ENCODE data around the gene ELL. TPM values are rescaled to one million over a fixed set of nuclear protein-coding genes. Genes with fewer than 3 reads are reported as not detected.

ELL gene
- total and polyA plus RNA-seq, 3 experiments from 2014 or later: 22.1 to 25.5 (median 24.4) TPM

DNA sequence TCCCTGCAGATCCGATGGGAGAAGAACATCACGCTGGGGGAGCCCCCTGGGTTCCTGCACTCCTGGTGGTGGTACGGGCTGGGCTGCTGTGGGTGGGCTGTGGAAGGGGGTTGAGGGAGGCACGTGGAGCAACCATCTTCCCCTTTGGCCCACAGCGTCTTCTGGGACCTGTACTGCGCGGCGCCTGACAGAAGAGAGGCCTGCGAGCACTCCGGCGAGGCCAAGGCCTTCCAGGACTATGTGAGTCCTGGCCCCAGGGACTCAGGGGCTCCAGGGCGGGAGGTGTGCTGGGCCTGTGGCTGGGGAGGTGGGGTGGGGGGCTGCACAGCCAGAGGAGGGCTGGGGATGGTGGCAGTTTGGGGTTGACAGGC, 94.1 kb downstream of the ELL start:
- CTCF ChIA-PET: interaction anchor here (1.1 to 2.4 kb wide), 2 partner anchors 9 to 17 kb away, joined by 4 to 20 read pairs; partner anchors contain the start of gene SSBP4
- Histone ChIP-seq H3K4me3 (ENCODE audit: low read length) (no peak overlapping the region), H3K27me3 (ENCODE audit: insufficient read depth, low read length, poor library complexity, severe bottlenecking) (no peaks in the 10 kb centered on the region), H3K36me3 (ENCODE audit: insufficient read depth, low read length) (no peaks in the 10 kb centered on the region), H3K27ac (ENCODE audit: low read depth, low read length) (no peak overlapping the region), H3K4me1 (ENCODE audit: insufficient read depth, low read length) (peaks cover 48% of the 10 kb centered on the region), H3K9me3 (ENCODE audit: low read length) (no peaks in the 10 kb centered on the region)
- POLR2A ChIA-PET: interaction anchor here (1.6 to 2.8 kb wide), 2 partner anchors 9 to 147 kb away, joined by 9 to 33 read pairs; partner anchors contain the start of gene SSBP4
- Mint-ChIP-seq H3K4me3 (no peak overlapping the region), H3K4me1 (peaks cover 27 to 74% (median 31%) of the 10 kb centered on the region in 3 donors), H3K36me3 (peaks cover 0 to 1% (median 0%) of the 10 kb centered on the region in 3 donors), H3K27ac (peak overlapping the region; percentile 66 to 97 (median 88)), H3K9me3 (no peaks in the 10 kb centered on the region), H3K27me3 (no peaks in the 10 kb centered on the region)
- DNase-seq: peak in 1 of 5 donors; percentile 51

DNA sequence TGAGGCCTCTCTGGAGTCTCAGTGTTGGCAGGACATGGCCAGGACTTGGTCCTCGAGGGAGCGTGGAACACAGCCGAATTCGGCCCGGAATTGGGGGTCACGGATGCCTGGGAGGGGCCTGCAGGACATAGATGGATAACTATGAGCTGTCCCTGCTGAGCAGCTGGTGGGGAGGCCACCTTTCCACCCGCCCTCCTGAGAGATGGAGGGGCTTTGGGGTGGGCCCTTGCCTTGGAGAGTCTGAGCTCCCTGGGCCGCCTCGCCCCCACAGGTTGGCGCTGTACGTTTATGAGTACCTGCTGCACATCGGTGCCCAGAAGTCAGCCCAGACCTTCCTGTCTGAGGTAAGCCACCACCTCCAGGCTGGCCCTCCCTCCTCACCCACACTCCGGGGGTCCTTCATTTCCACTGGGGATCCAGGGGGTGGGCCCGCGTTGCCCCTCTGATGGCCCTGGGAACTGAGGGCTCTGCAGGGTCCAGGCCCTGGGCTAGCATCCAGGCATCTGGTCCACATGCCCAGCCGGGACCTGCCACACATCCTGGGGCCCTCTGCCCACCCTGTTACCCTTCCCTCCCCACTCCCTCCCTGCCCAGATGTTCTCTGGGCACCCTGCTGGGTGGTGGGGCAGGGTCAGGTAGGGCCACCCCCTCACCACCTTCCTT, 94.7 kb downstream of the ELL start:
- peak in 1 of 5 donors; percentile 53 for DNase-seq
- no peak overlapping the region for H3K27ac ChIP-seq (ENCODE audit: low read depth, low read length)
- H3K4me1 ChIP-seq (ENCODE audit: insufficient read depth, low read length): peaks cover 50% of the 10 kb centered on the region
- peaks cover 32 to 77% (median 36%) of the 10 kb centered on the region in 3 donors for H3K4me1 Mint-ChIP-seq
- CTCF ChIA-PET: interaction anchor here (2.4 kb wide), 1 partner anchor 8 kb away, joined by 20 read pairs; the partner anchor contains the start of gene SSBP4
- peak overlapping the region in 1 of 7 donors; percentile 28 for H3K4me3 Mint-ChIP-seq
- H3K36me3 ChIP-seq (ENCODE audit: insufficient read depth, low read length): no peaks in the 10 kb centered on the region
- no peaks in the 10 kb centered on the region for H3K27me3 Mint-ChIP-seq
- no peaks in the 10 kb centered on the region for H3K9me3 ChIP-seq (ENCODE audit: low read length)
- no peak overlapping the region for H3K4me3 ChIP-seq (ENCODE audit: low read length)
- peaks cover 0 to 1% (median 0%) of the 10 kb centered on the region in 3 donors for H3K36me3 Mint-ChIP-seq
- no peaks in the 10 kb centered on the region for H3K9me3 Mint-ChIP-seq
- POLR2A ChIA-PET: interaction anchor here (2.8 kb wide), 1 partner anchor 8 kb away, joined by 33 read pairs; the partner anchor contains the start of gene SSBP4
- H3K27me3 ChIP-seq (ENCODE audit: insufficient read depth, low read length, poor library complexity, severe bottlenecking): no peaks in the 10 kb centered on the region
- H3K27ac Mint-ChIP-seq: peak overlapping the region in 7 of 8 donors; percentile 70 to 92 (median 81)

DNA sequence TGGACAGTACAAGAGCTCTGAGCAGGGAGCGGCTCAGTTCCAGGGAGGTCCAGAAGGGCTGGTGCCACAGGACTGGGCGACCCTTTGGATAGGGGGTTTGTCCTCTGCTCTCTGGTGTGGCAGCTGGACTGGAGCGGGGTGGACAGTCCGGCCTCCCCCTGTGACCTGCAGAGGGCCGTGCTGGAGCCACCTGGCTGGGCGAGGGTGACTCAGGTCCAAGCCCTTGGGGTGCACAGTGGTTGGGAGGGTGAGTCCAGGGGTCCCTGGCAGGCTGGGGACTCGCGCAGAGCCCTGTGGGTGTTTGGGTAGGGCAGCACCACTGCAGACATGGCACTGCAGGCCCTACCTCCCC, 95.5 kb downstream of the ELL start:
- ChIA-PET POLR2A (interaction anchor here (1.1 kb wide), 1 partner anchor 145 kb away, joined by 3 read pairs; the partner anchor contains the start of gene JUND), CTCF (interaction anchor here (0.9 kb wide), 1 partner anchor 70 kb away, joined by 3 read pairs; no protein-coding TSS in a partner anchor)
- Histone ChIP-seq H3K27me3 (ENCODE audit: insufficient read depth, low read length, poor library complexity, severe bottlenecking) (no peaks in the 10 kb centered on the region), H3K27ac (ENCODE audit: low read depth, low read length) (no peak overlapping the region), H3K4me1 (ENCODE audit: insufficient read depth, low read length) (peaks cover 58% of the 10 kb centered on the region), H3K9me3 (ENCODE audit: low read length) (no peaks in the 10 kb centered on the region), H3K36me3 (ENCODE audit: insufficient read depth, low read length) (no peaks in the 10 kb centered on the region), H3K4me3 (ENCODE audit: low read length) (no peak overlapping the region)
- Mint-ChIP-seq H3K4me3 (peak overlapping the region in 1 of 7 donors; percentile 60), H3K27ac (peak overlapping the region in 7 of 8 donors; percentile 42 to 95 (median 90)), H3K4me1 (peaks cover 40 to 80% (median 45%) of the 10 kb centered on the region in 3 donors), H3K36me3 (peaks cover 0 to 1% (median 0%) of the 10 kb centered on the region in 3 donors), H3K9me3 (no peaks in the 10 kb centered on the region), H3K27me3 (no peaks in the 10 kb centered on the region)
- peak in 1 of 5 donors; percentile 46 for DNase-seq

DNA sequence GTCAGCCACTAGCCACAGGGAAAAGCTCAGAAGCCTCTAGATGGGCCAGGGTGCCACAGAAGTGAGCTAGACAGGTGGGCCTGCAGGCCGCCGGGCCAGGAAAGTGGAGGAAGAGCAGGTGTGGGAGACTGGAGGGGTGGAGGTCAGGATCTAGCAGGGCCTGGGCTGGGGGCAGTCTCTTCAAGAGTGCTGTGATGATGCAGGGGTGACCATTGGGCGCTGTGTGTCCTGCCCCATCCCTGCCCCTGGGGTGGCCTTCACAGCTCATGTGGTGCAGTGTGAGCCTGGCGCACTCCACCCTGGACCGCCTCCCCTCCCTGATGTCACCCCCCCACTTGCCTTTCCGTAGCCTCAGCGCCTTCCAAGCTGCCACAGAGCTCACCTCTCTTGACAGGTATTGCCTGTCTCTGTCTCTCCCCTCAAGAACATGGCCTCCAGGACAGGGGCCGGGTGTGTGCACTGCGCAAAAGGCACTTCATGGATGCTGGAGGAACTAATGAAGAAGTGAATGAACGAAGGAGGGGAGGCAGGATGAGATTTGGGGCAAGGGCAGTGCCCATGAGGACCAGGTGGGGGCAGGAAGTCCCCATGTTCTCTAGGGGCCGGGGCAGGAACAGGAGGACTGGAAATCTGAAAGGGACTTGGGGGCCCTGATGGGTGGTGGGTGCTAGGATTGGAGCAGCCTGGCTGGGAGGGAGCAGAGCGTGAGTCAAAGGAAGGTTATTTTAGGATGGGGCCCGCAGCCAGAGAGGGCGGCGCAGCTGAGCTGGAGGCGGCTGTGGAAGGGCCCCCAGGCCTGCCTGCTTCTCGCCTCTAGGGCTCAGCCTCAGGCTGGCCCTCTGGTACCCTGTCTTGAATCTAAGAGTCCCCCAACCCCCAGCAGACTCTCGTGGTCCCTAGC, 96.1 kb downstream of the ELL start:
- H3K9me3 Mint-ChIP-seq: no peaks in the 10 kb centered on the region
- H3K36me3 Mint-ChIP-seq: peaks cover 0 to 1% (median 0%) of the 10 kb centered on the region in 3 donors
- H3K27ac Mint-ChIP-seq: peak overlapping the region; percentile 66 to 96 (median 94)
- ChIA-PET POLR2A (interaction anchor here (0.6 to 1.1 kb wide), 2 partner anchors 10 to 144 kb away, joined by 3 read pairs; partner anchors contain the start of gene JUND), CTCF (interaction anchor here (0.9 to 1.1 kb wide), 2 partner anchors 10 to 70 kb away, joined by 3 to 4 read pairs; no protein-coding TSS in a partner anchor)
- Histone ChIP-seq H3K4me1 (ENCODE audit: insufficient read depth, low read length) (peaks cover 63% of the 10 kb centered on the region), H3K27ac (ENCODE audit: low read depth, low read length) (no peak overlapping the region), H3K4me3 (ENCODE audit: low read length) (no peak overlapping the region), H3K27me3 (ENCODE audit: insufficient read depth, low read length, poor library complexity, severe bottlenecking) (no peaks in the 10 kb centered on the region), H3K9me3 (ENCODE audit: low read length) (no peaks in the 10 kb centered on the region), H3K36me3 (ENCODE audit: insufficient read depth, low read length) (no peaks in the 10 kb centered on the region)
- peak overlapping the region in 6 of 7 donors; percentile 29 to 66 (median 62) for H3K4me3 Mint-ChIP-seq
- DNase-seq: peak in 1 of 5 donors; percentile 61
- no peaks in the 10 kb centered on the region for H3K27me3 Mint-ChIP-seq
- peaks cover 46 to 86% (median 51%) of the 10 kb centered on the region in 3 donors for H3K4me1 Mint-ChIP-seq

DNA sequence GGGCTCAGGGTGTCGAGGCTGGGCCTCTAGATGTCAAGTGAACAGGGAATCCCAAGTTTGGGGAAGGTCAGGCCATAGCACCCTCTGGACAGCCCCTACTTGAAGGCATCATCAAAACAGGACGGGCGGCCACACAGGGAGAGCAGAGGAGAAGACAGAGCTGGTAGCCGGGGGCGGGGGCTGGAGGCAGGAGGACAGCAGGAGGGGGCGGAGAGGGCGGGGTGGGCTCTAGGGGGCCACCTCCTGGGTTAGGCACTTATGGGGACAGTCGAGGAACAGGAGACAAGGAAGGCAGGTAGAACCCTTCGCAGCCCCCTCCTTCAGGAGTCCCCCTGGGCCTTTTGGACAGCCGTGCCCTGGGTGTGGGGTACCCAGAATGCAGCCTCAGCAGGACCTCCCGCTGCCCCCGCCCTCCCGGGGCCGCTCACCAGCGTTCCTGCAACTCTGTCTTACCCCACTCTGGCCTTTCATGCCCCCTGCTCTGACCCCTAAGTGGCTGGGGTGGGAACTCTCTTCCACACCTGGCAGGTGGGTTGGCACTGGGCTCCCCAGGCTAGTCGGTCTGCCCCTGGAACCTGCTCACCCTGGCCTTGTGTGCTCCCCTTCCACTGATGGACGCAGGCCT, 96.9 kb downstream of the ELL start:
- Histone ChIP-seq H3K4me3 (ENCODE audit: low read length) (no peak overlapping the region), H3K36me3 (ENCODE audit: insufficient read depth, low read length) (no peaks in the 10 kb centered on the region), H3K4me1 (ENCODE audit: insufficient read depth, low read length) (peaks cover 60% of the 10 kb centered on the region), H3K27ac (ENCODE audit: low read depth, low read length) (no peak overlapping the region), H3K9me3 (ENCODE audit: low read length) (no peaks in the 10 kb centered on the region), H3K27me3 (ENCODE audit: insufficient read depth, low read length, poor library complexity, severe bottlenecking) (no peaks in the 10 kb centered on the region)
- DNase-seq: peak in 1 of 5 donors; percentile 46
- peaks cover 52 to 88% (median 54%) of the 10 kb centered on the region in 3 donors for H3K4me1 Mint-ChIP-seq
- peaks cover 0 to under 1% of the 10 kb centered on the region in 2 donors for H3K27me3 Mint-ChIP-seq
- ChIA-PET CTCF (interaction anchor here (1.1 kb wide), 1 partner anchor 11 kb away, joined by 4 read pairs; no protein-coding TSS in a partner anchor), POLR2A (interaction anchor here (0.6 to 6.5 kb wide), 3 partner anchors 9 to 143 kb away, joined by 3 to 42 read pairs (median 3); partner anchors contain the start of gene JUND)
- no peaks in the 10 kb centered on the region for H3K9me3 Mint-ChIP-seq
- H3K36me3 Mint-ChIP-seq: peaks cover 0 to 5% (median 0%) of the 10 kb centered on the region in 3 donors
- H3K27ac Mint-ChIP-seq: peak overlapping the region in 6 of 8 donors; percentile 29 to 95 (median 76)
- no peak overlapping the region for H3K4me3 Mint-ChIP-seq

DNA sequence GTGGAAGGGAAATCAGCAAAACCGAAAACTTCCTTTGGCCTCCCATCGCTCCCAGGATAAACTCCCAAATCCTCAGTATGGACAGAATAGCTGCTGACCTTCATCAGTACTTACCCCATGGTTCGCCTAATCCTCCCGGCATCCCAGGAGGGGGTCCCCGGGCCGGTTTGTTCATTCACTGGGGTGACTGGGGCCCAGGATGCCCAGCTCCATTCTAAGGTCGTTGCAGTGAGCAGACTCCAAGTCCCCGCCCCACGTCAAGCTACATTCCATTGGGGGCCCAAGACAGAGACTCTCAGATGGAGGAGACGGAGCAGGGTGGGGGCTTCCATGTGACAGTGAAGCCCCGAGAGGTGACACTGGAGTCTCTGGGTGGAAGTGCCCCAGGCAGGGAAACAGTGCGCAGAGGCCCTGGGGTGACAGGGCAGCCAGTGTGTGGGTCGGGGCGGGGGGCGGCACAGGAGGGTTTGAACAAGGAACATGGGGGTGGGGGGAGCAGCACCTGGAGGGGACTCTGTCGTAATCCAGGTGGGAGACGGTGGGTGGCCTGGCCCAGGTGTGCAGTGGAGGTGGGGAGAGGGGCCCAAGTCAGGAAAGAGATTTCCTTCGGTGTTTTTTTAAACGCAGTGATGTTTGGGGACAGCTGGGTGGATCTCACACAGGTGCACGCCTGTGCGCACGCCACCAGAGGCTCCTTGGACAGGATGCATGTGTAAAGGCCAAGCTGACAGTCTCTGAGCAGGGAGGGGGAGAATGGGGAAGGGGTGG, 97.6 kb downstream of the ELL start:
- DNase-seq: peak in 1 of 5 donors; percentile 46
- Histone ChIP-seq H3K36me3 (ENCODE audit: insufficient read depth, low read length) (no peaks in the 10 kb centered on the region), H3K27me3 (ENCODE audit: insufficient read depth, low read length, poor library complexity, severe bottlenecking) (no peaks in the 10 kb centered on the region), H3K9me3 (ENCODE audit: low read length) (no peaks in the 10 kb centered on the region), H3K4me3 (ENCODE audit: low read length) (no peak overlapping the region), H3K27ac (ENCODE audit: low read depth, low read length) (no peak overlapping the region), H3K4me1 (ENCODE audit: insufficient read depth, low read length) (peaks cover 53% of the 10 kb centered on the region)
- Mint-ChIP-seq H3K4me3 (peak overlapping the region in 5 of 7 donors; percentile 37 to 94 (median 69)), H3K27ac (peak overlapping the region in 6 of 8 donors; percentile 50 to 97 (median 90)), H3K4me1 (peaks cover 49 to 83% (median 49%) of the 10 kb centered on the region in 3 donors), H3K9me3 (no peaks in the 10 kb centered on the region), H3K27me3 (peaks cover 0 to 2% of the 10 kb centered on the region in 2 donors), H3K36me3 (peaks cover 0 to 6% (median 0%) of the 10 kb centered on the region in 3 donors)
- ChIA-PET POLR2A (interaction anchor here (0.5 to 6.5 kb wide), 2 partner anchors 11 to 25 kb away, joined by 3 to 42 read pairs; no protein-coding TSS in a partner anchor), CTCF (interaction anchor here (1.8 kb wide), 1 partner anchor 14 kb away, joined by 13 read pairs; no protein-coding TSS in a partner anchor)
